Measurements from ENCODE around the gene AP1G1.

- TF ChIP-seq POLR2A (IDR thresholded peaks at IDR 0.05; ENCODE audit: low read length) (no peak), GATA1 (IDR thresholded peaks at IDR 0.05; ENCODE audit: low read depth, low read length) (no peak)
Observed at GRCh38 chr16:71852561-71852960, 43.9 kb upstream of the AP1G1 start.

Data from erythroblast (primary cell).